Adrenal gland (tissue), 12 donors: ENCODE results near the gene BIRC5. TPM values are rescaled to one million over a fixed set of nuclear protein-coding genes. Genes with fewer than 3 reads are reported as not detected.

Experiments used
- DNase-seq, 7 donors: peaks; one replicate each; pipeline ENCODE4 v3.0.0-alpha.2; 2019 to 2020
- H3K27ac ChIP-seq, 5 donors: fragments of 200-600 bp; sonication (generic) in 4 of 5; 1 replicate in 3 of 5; 2 replicates in 2 of 5; pipeline versions ENCODE4 v1.5.1 to v1.8.0; 2016 to 2020; ENCODE audit warnings: mild to moderate bottlenecking in 1 of 5
- H3K27me3 ChIP-seq: fragments of 200-600 bp; 2 replicates; pipeline ENCODE4 v1.8.0; 2021
- H3K36me3 ChIP-seq, 2 donors: fragments of 200-600 bp; replicated peaks in 1 of 2; 1 replicate in 1 of 2; 2 replicates in 1 of 2; pipeline versions ENCODE4 v1.5.1 to v1.8.0; 2018 to 2022
- H3K4me1 ChIP-seq, 2 donors: fragments of 200-600 bp; replicated peaks in 1 of 2; 1 replicate in 1 of 2; 2 replicates in 1 of 2; pipeline versions ENCODE4 v1.5.1 to v1.8.0; 2018 to 2021
- H3K4me3 ChIP-seq, 4 donors: fragments of 200-600 bp; sonication (generic) in 3 of 4; one replicate each; pipeline ENCODE4 v1.5.1; 2016 to 2018
- H3K9me3 ChIP-seq, 3 donors: fragments of 200-600 bp; sonication (generic) in 1 of 3; replicated peaks in 1 of 3; 1 replicate in 2 of 3; 2 replicates in 1 of 3; pipeline versions ENCODE4 v1.5.1 to v1.8.0; 2016 to 2021
- CTCF ChIP-seq, 6 experiments: fragments of 450-650 bp in 4 of 6; fragments of 200-600 bp in 2 of 6; sonication (generic) in 1 of 6; IDR thresholded peaks; 1 replicate in 5 of 6; 2 replicates in 1 of 6; pipeline versions ENCODE4 v1.5.1 to v1.8.0; 2016 to 2021; ENCODE audit warnings: antibody characterized with exemption in 6 of 6, mild to moderate bottlenecking in 2 of 6, moderate library complexity in 1 of 6
- POLR2A ChIP-seq, 2 donors: fragments of 450-650 bp; IDR thresholded peaks; one replicate each; pipeline ENCODE4 v1.6.1; 2017; ENCODE audit warnings: antibody characterized with exemption in 2 of 2, mild to moderate bottlenecking in 2 of 2, moderate library complexity in 1 of 2
- WGBS, 4 donors: extraction: QIAGEN DNeasy Blood & Tissue Kit in 2 of 4; methylation state at CpG; one replicate each; pipeline versions ENCODE4 v1.1.5 to v1.1.7; 2013 to 2017; 5-methylcytosine and 5-hydroxymethylcytosine counted together
- intact Hi-C, 2 donors: fragments of 100-400 bp; cut with DNase I; formaldehyde crosslinking; loops; one replicate each; pipeline versions ENCODE4 v1.14.1 to v1.15.0; 2022 to 2023
- polyA plus RNA-seq, 3 donors: library from polyadenylated mRNA; stranded (reverse); fragments of 200-250 nt in 2 of 3; fragments of 350-450 nt in 1 of 3; fragmentation: Illumina TruSeq in 1 of 3; extraction: RNeasy Lipid Tissue Mini Kit (QIAGEN cat#74804) in 1 of 3; gene quantifications; one replicate each; pipeline ENCODE4 v1.2.3, GENCODE V29; 2013 to 2014
- total RNA-seq, 9 donors: library from RNA; depleted of rRNA in 4 of 9; stranded (reverse); fragments of >200 nt in 4 of 9; fragments of 120-200 nt in 1 of 9; fragmentation: NEBNext Ultra II Directional in 1 of 9; extraction: Animal tissue kit (Norgen Biotek cat#: 25700) in 1 of 9; gene quantifications; one replicate each; pipeline versions ENCODE4 v1.1.0 to v1.2.4, GENCODE V29; 2013 to 2023
- donor health status: healthy with polysubstance abuse.
- donor health status: Bipolar disorder and iron deficiency.
- donor health status: DM: yes; HTN: yes; CAD: no.
- donor health status: DM: no; HTN: no; CAD: no.
- donor health status: DM: no; HTN: no; CAD: no.
- donor health status: DM: yes; HTN: yes; CAD: no.

BIRC5 gene
- total and polyA plus RNA-seq, 12 donors: 0.12 to 17.6 (median 1.3) TPM

- no peak for DNase-seq
- TF ChIP-seq POLR2A (IDR thresholded peaks at IDR 0.05): no peak
- TF ChIP-seq CTCF (IDR thresholded peaks at IDR 0.05): no peak
These were observed 26.1 kb downstream of the BIRC5 start for GRCh38 chr17:78240012-78240655.

DNA sequence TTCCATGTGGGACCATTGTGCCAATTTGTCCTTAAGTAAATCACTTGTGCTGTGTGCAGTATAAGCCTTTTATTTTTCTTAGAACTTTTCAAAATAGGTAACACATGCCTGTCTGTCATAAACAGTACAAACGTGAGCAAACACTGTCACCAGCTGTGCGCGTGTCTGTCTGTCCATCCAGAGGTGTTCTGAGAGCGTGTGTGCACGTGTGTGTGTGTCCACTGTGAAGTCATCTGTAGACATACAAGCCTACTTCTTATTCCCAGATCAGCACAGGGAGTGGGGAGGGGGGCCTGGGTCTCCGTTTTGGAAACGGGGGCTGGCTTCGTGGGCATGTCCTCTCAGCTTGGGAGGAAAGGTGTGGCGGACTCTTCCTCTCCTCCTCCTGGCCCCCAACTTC is 26.8 kb downstream of the BIRC5 start:
- 82 to 88% (median 85%) methylated on average over 6 to 9 of the region's 9 CpGs for WGBS, 4 donors
- Histone ChIP-seq H3K9me3 (no peaks in the 10 kb centered on the region), H3K27ac (no peak overlapping the region), H3K4me3 (no peak overlapping the region), H3K4me1 (no peaks in the 10 kb centered on the region), H3K27me3 (no peaks in the 10 kb centered on the region), H3K36me3 (no peaks in the 10 kb centered on the region)
- no peak for DNase-seq
- intact Hi-C loops: no loop called here
- no peak for TF ChIP-seq POLR2A (IDR thresholded peaks at IDR 0.05)
- TF ChIP-seq CTCF (IDR thresholded peaks at IDR 0.05): no peak

More at GRCh38 chr17:78240012-78240655, 26.1 kb downstream of the BIRC5 start:
- no peaks in the 10 kb centered on the region for H3K27me3 ChIP-seq
- WGBS, 4 donors: 53 to 81% (median 74%) methylated on average over 3 to 12 of the region's 12 CpGs
- intact Hi-C loops: no loop called here
- no peaks in the 10 kb centered on the region for H3K36me3 ChIP-seq
- H3K9me3 ChIP-seq: no peaks in the 10 kb centered on the region
- no peaks in the 10 kb centered on the region for H3K4me1 ChIP-seq
- no peak overlapping the region for H3K4me3 ChIP-seq
- H3K27ac ChIP-seq: no peak overlapping the region

DNA sequence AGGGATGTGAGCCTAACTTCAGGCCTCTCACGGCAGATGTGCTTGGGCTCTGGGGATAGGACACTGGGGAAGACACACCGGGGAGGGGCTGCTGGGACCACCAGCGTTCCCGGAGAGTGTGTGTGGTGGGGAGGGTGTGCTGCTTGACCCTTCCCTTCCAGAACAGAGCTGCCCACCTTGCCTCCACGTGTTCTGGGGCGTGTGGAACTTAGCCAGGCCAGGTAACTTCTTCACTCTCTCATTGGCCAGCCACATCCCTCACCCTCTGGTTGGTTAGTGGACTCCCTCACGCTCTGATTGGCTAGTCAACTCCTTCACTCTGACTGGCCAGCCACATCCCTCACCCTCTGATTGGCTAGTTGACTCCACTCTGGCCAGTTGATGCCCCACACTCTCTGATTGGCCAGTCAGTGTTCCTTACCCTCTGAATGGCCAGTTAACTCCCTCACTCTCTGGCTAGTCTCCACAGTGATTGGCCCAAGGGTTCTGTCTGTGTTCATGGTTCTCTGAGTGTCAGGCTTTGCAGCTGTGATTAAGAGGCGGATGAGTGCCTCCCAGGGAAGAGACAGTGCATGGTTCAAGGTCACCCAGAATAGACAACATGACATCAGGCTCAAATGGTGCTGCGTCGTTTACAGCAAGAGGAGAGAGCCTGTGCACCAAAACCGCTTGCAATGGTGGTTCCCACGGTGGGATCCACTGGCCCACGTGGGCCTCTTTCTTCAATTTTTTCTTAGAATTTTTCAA is 27.4 kb downstream of the BIRC5 start:
- H3K36me3 ChIP-seq: no peaks in the 10 kb centered on the region
- no peak overlapping the region for H3K4me3 ChIP-seq
- peak in 2 of 7 donors; percentile 54 to 80 for DNase-seq
- no peak overlapping the region for H3K27ac ChIP-seq
- intact Hi-C loops: no loop called here
- TF ChIP-seq CTCF (IDR thresholded peaks at IDR 0.05) (no peak), POLR2A (IDR thresholded peaks at IDR 0.05) (no peak)
- H3K27me3 ChIP-seq: no peaks in the 10 kb centered on the region
- no peaks in the 10 kb centered on the region for H3K9me3 ChIP-seq
- H3K4me1 ChIP-seq: no peaks in the 10 kb centered on the region
- 70 to 87% (median 77%) methylated on average over 10 to 13 of the region's 13 CpGs for WGBS, 4 donors

- DNase-seq: no peak
- Histone ChIP-seq H3K9me3 (no peaks in the 10 kb centered on the region), H3K4me1 (no peaks in the 10 kb centered on the region), H3K36me3 (no peaks in the 10 kb centered on the region), H3K27ac (no peak overlapping the region), H3K27me3 (no peaks in the 10 kb centered on the region), H3K4me3 (no peak overlapping the region)
- TF ChIP-seq CTCF (IDR thresholded peaks at IDR 0.05) (no peak), POLR2A (IDR thresholded peaks at IDR 0.05) (no peak)
- intact Hi-C loops: no loop called here
- WGBS, 4 donors: 79 to 92% (median 81%) methylated on average over 14 to 21 of the region's 21 CpGs
These were observed 28.1 kb downstream of the BIRC5 start for GRCh38 chr17:78242024-78242742.
